ENCODE results near the gene SDK1. TPM values are rescaled to one million over a fixed set of nuclear protein-coding genes. Genes with fewer than 3 reads are reported as not detected.
"Not testable (repeated sequence)": the region's sequence is repeated elsewhere in the genome, so short reads cannot be mapped to it uniquely, and the experiment has no call there.

The SDK1 gene
- total RNA-seq, 1 donor from 2014 or later = 10.4 TPM

GRCh38 chr7:3574386-3574785 lies 273.3 kb downstream of the SDK1 start:
- Histone ChIP-seq H3K27me3 (no peaks in the 10 kb centered on the region), H3K9me3 (peaks cover 3% of the 10 kb centered on the region), H3K4me1 (no peaks in the 10 kb centered on the region), H3K27ac (no peak overlapping the region), H3K4me3 (no peak overlapping the region), H3K36me3 (no peaks in the 10 kb centered on the region)
- ATAC-seq (no peak), DNase-seq (no peak)
- no peak for TF ChIP-seq CTCF (IDR thresholded peaks at IDR 0.05)
- intact Hi-C loops (cut with DNase I) = no loop called here

GRCh38 chr7:3575753-3576531 lies 274.9 kb downstream of the SDK1 start:
- ATAC-seq (no peak), DNase-seq (no peak)
- H3K27ac ChIP-seq = no peak overlapping the region
- no peak overlapping the region for H3K4me3 ChIP-seq
- peaks cover 3% of the 10 kb centered on the region for H3K9me3 ChIP-seq
- TF ChIP-seq CTCF (IDR thresholded peaks at IDR 0.05) = no peak
- no peaks in the 10 kb centered on the region for H3K36me3 ChIP-seq
- H3K4me1 ChIP-seq = no peaks in the 10 kb centered on the region
- no peaks in the 10 kb centered on the region for H3K27me3 ChIP-seq
- intact Hi-C loops (cut with DNase I) = no loop called here

DNA sequence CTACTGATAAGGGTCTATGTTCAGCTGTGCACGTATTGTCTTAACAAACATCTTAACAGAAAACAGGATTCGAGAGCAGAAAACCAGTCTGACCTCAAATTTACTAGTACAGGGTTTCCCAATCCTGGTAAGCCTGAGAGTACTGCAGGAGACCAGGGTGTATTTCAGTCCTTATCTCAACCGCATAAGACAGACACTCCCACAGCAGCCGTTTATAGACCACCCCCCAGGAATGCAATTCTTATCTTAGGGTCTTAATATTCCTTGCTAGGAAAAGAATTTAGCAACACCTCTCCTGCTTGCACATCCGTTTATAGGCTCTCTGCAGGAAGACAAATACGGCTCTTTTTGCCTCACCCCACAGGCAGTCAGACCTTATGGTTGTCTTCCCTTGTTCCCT lies 277.3 kb downstream of the SDK1 start:
- no peak for ATAC-seq
- no peaks in the 10 kb centered on the region for H3K36me3 ChIP-seq
- DNase-seq = no peak
- H3K4me3 ChIP-seq = no peak overlapping the region
- TF ChIP-seq CTCF (IDR thresholded peaks at IDR 0.05) = no peak
- peaks cover 3% of the 10 kb centered on the region for H3K9me3 ChIP-seq
- no peak overlapping the region for H3K27ac ChIP-seq
- H3K4me1 ChIP-seq = no peaks in the 10 kb centered on the region
- H3K27me3 ChIP-seq = no peaks in the 10 kb centered on the region
- intact Hi-C loops (cut with DNase I) = no loop called here

- DNase-seq = no peak
- no peak overlapping the region for H3K4me3 ChIP-seq
- ATAC-seq = no peak
- H3K27me3 ChIP-seq = no peaks in the 10 kb centered on the region
- no peak overlapping the region for H3K27ac ChIP-seq
- no peaks in the 10 kb centered on the region for H3K4me1 ChIP-seq
- TF ChIP-seq CTCF (IDR thresholded peaks at IDR 0.05) = no peak
- intact Hi-C loops (cut with DNase I) = no loop called here
- H3K9me3 ChIP-seq = peaks cover 3% of the 10 kb centered on the region
- no peaks in the 10 kb centered on the region for H3K36me3 ChIP-seq
Observed at GRCh38 chr7:3579638-3580219, 278.7 kb downstream of the SDK1 start.

DNA sequence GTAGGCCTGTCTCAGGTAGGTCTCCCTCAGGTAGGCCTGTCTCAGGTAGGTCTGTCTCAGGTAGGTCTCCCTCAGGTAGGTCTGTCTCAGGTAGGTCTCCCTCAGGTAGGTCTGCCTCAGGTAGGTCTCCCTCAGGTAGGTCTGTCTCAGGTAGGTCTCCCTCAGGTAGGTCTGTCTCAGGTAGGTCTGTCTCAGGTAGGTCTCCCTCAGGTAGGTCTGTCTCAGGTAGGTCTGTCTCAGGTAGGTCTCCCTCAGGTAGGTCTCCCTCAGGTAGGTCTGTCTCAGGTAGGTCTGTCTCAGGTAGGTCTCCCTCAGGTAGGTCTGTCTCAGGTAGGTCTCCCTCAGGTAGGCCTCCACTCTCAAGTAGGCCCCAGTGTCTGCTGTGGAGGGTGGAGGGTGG lies 281.1 kb downstream of the SDK1 start:
- H3K4me3 ChIP-seq; DNase-seq; H3K9me3 ChIP-seq; H3K36me3 ChIP-seq; ATAC-seq; intact Hi-C loops (cut with DNase I); H3K27me3 ChIP-seq; H3K4me1 ChIP-seq; H3K27ac ChIP-seq: not testable (repeated sequence)

DNA sequence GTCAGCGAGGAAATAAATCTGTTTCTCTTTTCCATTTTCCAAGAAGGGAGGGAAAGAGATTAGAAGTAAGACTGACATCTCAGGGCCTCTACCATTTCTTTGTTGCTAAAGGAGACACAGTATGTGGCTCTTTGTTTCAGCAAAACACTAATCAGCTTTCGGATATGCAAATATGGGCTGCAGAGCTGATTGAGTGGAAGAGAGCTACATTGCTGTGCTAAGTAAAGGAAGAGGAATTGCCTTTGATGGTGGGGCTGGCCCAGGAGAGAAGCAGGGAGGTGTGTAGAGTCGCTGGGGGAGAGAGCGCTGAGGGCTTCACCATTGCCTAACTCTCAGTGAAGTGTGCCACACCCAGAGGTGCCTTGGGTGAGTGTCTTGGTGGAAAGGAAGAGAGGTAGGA lies 284.8 kb downstream of the SDK1 start:
- Histone ChIP-seq H3K4me3 (no peak overlapping the region), H3K9me3 (no peaks in the 10 kb centered on the region), H3K36me3 (no peaks in the 10 kb centered on the region), H3K27ac (no peak overlapping the region), H3K4me1 (no peaks in the 10 kb centered on the region), H3K27me3 (no peaks in the 10 kb centered on the region)
- TF ChIP-seq CTCF (IDR thresholded peaks at IDR 0.05) = no peak
- intact Hi-C loops (cut with DNase I) = no loop called here
- ATAC-seq (no peak), DNase-seq (no peak)

All from upper lobe of right lung (tissue), 1 donor.